Measurements from ENCODE around the gene WDR26. TPM values are rescaled to one million over a fixed set of nuclear protein-coding genes. Genes with fewer than 3 reads are reported as not detected.

The WDR26 gene
- total RNA-seq, 1 experiment from 2014 or later: 156 TPM

- Mint-ChIP-seq H3K9me3 (ENCODE audit: unreplicated experiment) (no peaks in the 10 kb centered on the region), H3K36me3 (ENCODE audit: insufficient read depth, unreplicated experiment) (peaks cover 100% of the 10 kb centered on the region), H3K4me1 (ENCODE audit: insufficient read depth, unreplicated experiment) (peaks cover 16% of the 10 kb centered on the region), H3K27me3 (ENCODE audit: insufficient read depth, unreplicated experiment) (no peaks in the 10 kb centered on the region), H3K27ac (ENCODE audit: low read depth, unreplicated experiment) (no peak overlapping the region), H3K4me3 (ENCODE audit: unreplicated experiment) (no peak overlapping the region)
- CTCF ChIA-PET: interaction anchor here (0.7 to 5.1 kb wide), 3 partner anchors 14 to 91 kb away, joined by 3 to 42 read pairs (median 6); no protein-coding TSS in a partner anchor
- POLR2A ChIA-PET: interaction anchor here (0.6 to 4.9 kb wide), 5 partner anchors 10 to 45 kb away, joined by 3 to 26 read pairs (median 4); no protein-coding TSS in a partner anchor
- no peak for DNase-seq (ENCODE audit: unreplicated experiment)
- no peak for TF ChIP-seq CTCF (IDR thresholded peaks at IDR 0.05; ENCODE audit: unreplicated experiment)
- BruUV-seq (replicated peaks): no TSS peak
- intact Hi-C loops (cut with micrococcal nuclease): no loop called here
Measured at GRCh38 chr1:224402472-224403036, 32.0 kb downstream of the WDR26 start.

GRCh38 chr1:224399887-224400286 is 34.7 kb downstream of the WDR26 start:
- ChIA-PET POLR2A (interaction anchor here (0.6 to 2.0 kb wide), 13 partner anchors 8 to 84 kb away, joined by 3 to 11 read pairs (median 4); no protein-coding TSS in a partner anchor), CTCF (interaction anchor here (0.7 to 1.3 kb wide), 5 partner anchors 8 to 85 kb away, joined by 3 to 7 read pairs (median 4); partner anchors contain the start of gene WDR26)
- intact Hi-C loops (cut with micrococcal nuclease): no loop called here
- Mint-ChIP-seq H3K27me3 (ENCODE audit: insufficient read depth, unreplicated experiment) (no peaks in the 10 kb centered on the region), H3K4me3 (ENCODE audit: unreplicated experiment) (no peak overlapping the region), H3K27ac (ENCODE audit: low read depth, unreplicated experiment) (no peak overlapping the region), H3K36me3 (ENCODE audit: insufficient read depth, unreplicated experiment) (peaks cover 100% of the 10 kb centered on the region), H3K9me3 (ENCODE audit: unreplicated experiment) (no peaks in the 10 kb centered on the region), H3K4me1 (ENCODE audit: insufficient read depth, unreplicated experiment) (no peaks in the 10 kb centered on the region)
- TF ChIP-seq CTCF (IDR thresholded peaks at IDR 0.05; ENCODE audit: unreplicated experiment): no peak
- BruUV-seq (replicated peaks): no TSS peak
- DNase-seq (ENCODE audit: unreplicated experiment): no peak

- H3K4me3 Mint-ChIP-seq (ENCODE audit: unreplicated experiment): no peak overlapping the region
- intact Hi-C loops (cut with micrococcal nuclease): no loop called here
- no peaks in the 10 kb centered on the region for H3K4me1 Mint-ChIP-seq (ENCODE audit: insufficient read depth, unreplicated experiment)
- H3K36me3 Mint-ChIP-seq (ENCODE audit: insufficient read depth, unreplicated experiment): peaks cover 100% of the 10 kb centered on the region
- POLR2A ChIA-PET: interaction anchor here (0.5 to 3.8 kb wide), 7 partner anchors 10 to 42 kb away, joined by 3 to 21 read pairs (median 3); partner anchors contain the start of gene WDR26
- no TSS peak for BruUV-seq (replicated peaks)
- no peak for DNase-seq (ENCODE audit: unreplicated experiment)
- CTCF ChIA-PET: interaction anchor here (1.6 to 1.8 kb wide), 2 partner anchors 19 to 25 kb away, joined by 6 to 8 read pairs; no protein-coding TSS in a partner anchor
- H3K27ac Mint-ChIP-seq (ENCODE audit: low read depth, unreplicated experiment): no peak overlapping the region
- H3K9me3 Mint-ChIP-seq (ENCODE audit: unreplicated experiment): no peaks in the 10 kb centered on the region
- no peak for TF ChIP-seq CTCF (IDR thresholded peaks at IDR 0.05; ENCODE audit: unreplicated experiment)
- H3K27me3 Mint-ChIP-seq (ENCODE audit: insufficient read depth, unreplicated experiment): no peaks in the 10 kb centered on the region
Measured at GRCh38 chr1:224393294-224393693, 41.3 kb downstream of the WDR26 start.

GRCh38 chr1:224392411-224393249 is 42.0 kb downstream of the WDR26 start:
- ChIA-PET POLR2A (interaction anchor here (0.5 to 3.8 kb wide), 5 partner anchors 9 to 65 kb away, joined by 3 to 21 read pairs (median 3); partner anchors contain the start of gene WDR26), CTCF (no interaction called here)
- Mint-ChIP-seq H3K36me3 (ENCODE audit: insufficient read depth, unreplicated experiment) (peaks cover 100% of the 10 kb centered on the region), H3K9me3 (ENCODE audit: unreplicated experiment) (no peaks in the 10 kb centered on the region), H3K4me1 (ENCODE audit: insufficient read depth, unreplicated experiment) (no peaks in the 10 kb centered on the region), H3K27me3 (ENCODE audit: insufficient read depth, unreplicated experiment) (no peaks in the 10 kb centered on the region), H3K4me3 (ENCODE audit: unreplicated experiment) (no peak overlapping the region), H3K27ac (ENCODE audit: low read depth, unreplicated experiment) (no peak overlapping the region)
- no TSS peak for BruUV-seq (replicated peaks)
- no peak for DNase-seq (ENCODE audit: unreplicated experiment)
- TF ChIP-seq CTCF (IDR thresholded peaks at IDR 0.05; ENCODE audit: unreplicated experiment): no peak
- intact Hi-C loops (cut with micrococcal nuclease): no loop called here

Data from MCF 10A (cell line).